ENCODE data around the gene MINDY3.

Gene MINDY3

DNA sequence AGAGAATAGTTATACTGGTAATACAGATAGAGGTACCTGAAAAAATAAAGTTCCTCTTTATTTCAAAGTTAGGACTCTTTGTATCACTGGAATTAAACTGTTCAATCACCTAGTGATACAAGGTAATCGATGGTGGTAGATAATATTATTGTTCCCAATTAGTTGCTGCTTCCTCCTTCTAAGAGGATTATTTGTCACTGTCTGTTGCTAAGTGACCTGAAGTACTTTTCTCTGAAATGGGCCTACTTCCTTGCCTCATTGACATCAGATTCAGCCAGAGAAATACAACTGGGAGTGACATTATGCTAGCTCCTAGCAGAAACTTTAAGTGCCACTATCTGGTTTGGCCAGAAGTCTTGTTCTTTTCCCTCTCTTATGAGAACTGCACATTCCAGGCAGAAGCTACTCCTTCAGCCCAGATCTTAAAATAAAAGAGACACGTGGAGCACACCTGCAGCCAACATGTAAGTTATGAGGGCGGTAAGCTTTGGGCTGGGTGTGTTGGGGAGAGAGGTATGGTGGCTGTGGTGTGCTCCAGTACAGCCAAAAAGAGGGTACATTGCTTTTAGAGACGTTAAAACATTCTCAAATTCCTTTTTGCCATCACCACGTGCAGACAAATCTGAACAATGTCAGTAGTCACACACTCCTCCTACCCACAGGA, 54.8 kb downstream of the MINDY3 start:
- no peak for DNase-seq (ENCODE audit: low read depth)

GRCh38 chr10:15804109-15804508, 56.2 kb downstream of the MINDY3 start:
- DNase-seq (ENCODE audit: low read depth): no peak

- DNase-seq (ENCODE audit: low read depth): peak; percentile 40
Measured at GRCh38 chr10:15802375-15802949, 57.8 kb downstream of the MINDY3 start.

DNA sequence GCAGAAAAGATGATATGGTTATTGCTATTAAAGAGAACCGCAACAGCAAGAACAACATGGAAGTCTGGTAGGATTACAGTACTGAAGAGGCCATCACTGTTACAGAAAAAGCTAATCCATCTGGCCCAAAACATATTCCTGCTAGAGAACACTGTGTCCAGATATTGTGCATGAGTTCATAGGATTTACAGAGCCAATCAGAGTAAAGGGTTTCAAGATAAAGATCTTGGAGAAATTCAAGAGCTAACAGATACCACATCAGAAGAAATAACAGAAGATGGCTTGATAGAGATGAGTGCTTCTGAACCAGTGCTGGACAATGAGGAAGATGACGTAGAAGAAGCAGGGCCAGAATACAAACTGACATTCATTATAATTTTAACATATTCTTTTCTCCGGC, 58.7 kb downstream of the MINDY3 start:
- no peak for DNase-seq (ENCODE audit: low read depth)

DNA sequence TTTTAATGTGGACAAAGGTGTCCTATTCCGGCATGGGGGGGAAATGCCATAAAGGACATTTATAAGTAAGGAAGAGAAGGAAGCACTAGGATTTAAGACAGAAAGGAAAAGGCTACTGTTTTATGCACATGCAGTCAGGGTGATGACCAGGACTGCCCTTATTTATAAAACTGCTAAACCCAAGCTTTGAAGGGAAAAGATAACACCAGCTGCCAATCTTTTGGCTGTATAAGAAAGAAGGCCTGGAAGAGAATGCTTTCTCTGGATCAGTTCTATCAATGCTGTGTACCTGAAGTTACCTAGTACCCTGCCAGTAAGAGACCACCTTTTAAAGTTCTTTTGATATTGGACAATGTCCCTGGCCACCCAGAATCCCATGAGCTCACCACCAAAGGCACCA, 59.2 kb downstream of the MINDY3 start:
- no peak for DNase-seq (ENCODE audit: low read depth)

DNA sequence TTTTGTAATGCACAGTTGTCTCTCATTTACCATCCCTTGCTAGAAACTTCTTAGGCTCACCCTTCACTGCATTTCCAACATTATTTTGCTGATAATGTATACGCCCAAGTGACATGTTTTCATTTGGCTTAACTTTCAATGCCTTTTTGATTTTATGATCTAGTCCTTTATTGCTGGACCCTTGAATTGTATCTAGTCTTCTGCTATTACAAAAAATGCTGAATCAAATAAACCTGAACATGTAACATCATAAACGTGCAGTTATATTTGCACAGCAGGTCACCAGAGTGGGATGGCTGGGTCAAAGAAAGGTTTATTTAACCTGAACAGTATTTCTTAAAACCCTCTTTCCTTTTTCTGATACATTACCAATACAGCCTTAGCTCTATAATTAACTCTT, 63.0 kb downstream of the MINDY3 start:
- no peak for DNase-seq (ENCODE audit: low read depth)

GRCh38 chr10:15796762-15797161, 63.5 kb downstream of the MINDY3 start:
- DNase-seq (ENCODE audit: low read depth): no peak

DNA sequence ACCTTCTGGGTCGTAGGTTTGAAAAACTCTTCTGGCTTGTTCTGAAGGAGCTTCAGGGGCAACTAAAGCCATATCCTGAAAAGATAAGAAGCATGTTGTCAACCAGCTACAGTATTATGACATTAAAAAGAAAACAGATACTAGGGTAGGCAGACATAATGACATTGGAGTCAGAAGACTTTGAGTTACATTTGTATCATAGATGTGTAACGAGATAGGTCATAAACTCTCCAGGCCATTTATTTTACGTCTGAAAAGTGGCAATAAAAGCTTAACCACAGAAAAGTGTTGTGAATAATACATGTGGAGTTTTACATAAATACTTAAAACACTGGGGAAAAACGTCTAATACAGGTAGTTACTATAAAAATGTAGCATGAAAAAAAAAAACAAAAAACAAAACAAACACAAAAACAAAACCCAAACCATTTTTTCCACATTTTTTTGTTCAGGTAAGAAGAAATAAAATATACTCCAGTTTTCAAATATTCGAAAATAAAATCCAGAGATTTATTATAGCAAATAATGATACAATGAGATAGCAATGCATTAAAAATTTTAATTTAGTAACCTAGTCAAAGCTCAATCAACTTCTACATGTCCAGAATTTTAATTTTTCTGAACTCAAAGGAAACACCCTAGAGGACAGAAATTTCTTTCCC, 64.1 kb downstream of the MINDY3 start:
- DNase-seq (ENCODE audit: low read depth): no peak

DNA sequence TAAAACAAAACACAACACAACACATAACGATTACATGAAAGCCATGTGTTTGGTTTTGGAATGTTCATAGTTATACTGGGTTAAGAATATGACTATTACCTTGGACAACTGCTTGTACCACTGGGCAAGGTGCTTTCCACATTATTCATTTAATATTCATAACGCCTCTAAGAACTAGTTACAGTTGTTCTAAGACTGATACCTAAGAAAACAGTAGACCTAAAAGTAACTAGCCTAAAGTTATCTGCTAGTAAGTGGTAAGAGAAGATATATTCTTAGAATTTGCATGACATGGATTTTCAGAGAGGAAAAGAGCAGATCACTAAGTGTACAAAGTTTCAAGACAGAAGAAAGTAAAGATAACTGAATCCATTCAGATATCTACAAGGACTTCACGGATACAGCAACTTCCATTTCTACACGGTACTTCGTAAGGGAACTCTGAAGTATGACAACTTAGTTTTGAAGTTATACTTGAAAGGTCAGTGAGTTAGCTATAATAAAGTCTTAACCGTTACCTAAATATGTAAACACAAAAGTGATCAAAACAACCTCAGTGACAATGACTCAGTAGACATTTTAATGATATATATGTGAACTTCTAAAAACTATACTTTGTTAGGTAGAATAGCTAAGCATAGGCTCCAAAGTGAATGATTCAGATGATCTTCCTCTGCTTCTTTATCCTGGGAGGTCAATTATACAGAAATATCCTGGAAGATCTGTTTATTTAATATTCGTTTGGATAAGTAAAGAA, 65.1 kb downstream of the MINDY3 start:
- no peak for DNase-seq (ENCODE audit: low read depth)

- DNase-seq (ENCODE audit: low read depth): no peak
Measured at GRCh38 chr10:15794569-15794968, 65.7 kb downstream of the MINDY3 start.

GRCh38 chr10:15793664-15794063, 66.6 kb downstream of the MINDY3 start:
- DNase-seq (ENCODE audit: low read depth): no peak

DNA sequence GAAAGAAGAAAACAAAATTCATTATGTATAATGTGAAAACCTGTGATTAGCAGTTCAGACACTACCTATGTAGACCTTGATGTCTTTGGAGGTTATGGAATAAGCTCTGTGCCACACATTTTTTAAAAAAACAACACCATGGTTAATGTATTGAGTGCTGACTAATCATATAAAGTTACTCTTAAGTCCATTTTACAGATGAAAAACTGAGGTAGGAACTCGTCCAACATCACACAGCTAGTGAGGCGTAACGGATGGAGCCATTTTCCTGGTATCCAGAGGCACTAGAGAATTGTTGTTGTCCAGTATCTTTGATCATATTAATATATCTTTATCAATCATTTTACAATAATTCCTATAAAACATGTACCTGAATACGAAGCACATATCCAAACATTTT, 67.5 kb downstream of the MINDY3 start:
- DNase-seq (ENCODE audit: low read depth): no peak

- no peak for DNase-seq (ENCODE audit: low read depth)
Measured at GRCh38 chr10:15791816-15792524, 68.3 kb downstream of the MINDY3 start.

DNA sequence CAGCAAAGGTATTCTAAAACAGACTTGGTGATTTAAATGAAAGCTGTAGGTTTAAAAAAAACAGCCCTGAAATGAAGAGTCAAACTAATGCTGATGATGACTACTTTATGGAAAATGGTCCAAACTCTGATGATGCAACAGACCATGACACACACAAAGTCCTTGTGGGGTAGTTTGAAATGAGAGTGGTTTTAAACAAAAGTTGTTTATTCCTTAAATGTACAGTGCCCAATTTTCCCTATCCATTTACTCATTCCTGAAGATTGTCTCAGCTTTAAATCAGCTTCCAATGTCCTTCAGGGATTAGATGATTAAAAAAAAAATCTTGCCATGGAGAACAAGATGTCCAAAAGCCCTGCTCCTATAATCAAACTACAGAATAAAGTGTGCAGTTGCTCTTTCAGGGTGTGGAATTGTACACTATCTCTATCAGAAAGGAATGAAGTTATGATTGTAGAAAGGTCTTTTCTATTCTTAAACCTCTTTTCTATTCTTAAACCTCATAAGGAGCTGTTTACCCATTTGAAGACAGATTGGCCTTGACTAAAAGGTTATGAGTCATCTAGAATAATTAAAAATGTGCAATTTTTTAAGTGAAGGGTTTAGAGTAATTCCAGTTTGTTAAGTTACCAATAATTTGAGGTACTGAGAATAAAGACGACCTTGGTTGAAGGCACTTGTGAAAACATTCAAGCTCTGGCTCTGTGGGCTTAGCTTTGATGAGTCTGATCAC, 70.3 kb downstream of the MINDY3 start:
- no peak for DNase-seq (ENCODE audit: low read depth)

- DNase-seq (ENCODE audit: low read depth): no peak
Measured at GRCh38 chr10:15787426-15787825, 72.9 kb downstream of the MINDY3 start.

DNA sequence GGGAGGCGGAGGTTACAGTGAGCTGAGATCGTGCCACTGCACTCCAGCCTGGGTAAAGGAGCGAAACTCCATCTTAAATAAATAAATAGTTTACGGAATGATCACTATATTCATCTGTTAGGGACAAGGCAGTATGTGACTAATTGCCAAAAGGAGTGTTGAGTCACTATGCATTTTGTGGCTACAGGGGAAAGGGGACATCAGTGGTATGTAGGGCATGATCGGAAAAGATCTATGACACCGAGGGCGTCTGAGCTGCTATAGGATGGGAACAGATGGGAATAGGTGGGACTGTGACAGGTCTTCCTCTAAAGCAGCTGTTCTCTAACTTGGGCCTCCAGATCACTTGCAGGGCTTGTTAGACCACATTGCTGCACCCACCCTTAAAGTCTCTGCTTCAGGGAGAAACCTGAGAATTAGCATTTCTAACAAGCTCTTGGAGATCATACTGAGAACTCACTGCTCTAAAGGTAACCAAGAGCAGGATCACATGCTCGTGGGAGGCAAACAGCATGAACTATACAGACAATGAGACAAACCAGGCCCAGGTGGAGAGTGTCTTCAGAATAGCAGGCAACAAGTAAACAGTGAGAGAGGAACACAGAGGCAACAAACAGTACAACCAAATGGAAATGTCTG, 75.5 kb downstream of the MINDY3 start:
- DNase-seq (ENCODE audit: low read depth): no peak

DNA sequence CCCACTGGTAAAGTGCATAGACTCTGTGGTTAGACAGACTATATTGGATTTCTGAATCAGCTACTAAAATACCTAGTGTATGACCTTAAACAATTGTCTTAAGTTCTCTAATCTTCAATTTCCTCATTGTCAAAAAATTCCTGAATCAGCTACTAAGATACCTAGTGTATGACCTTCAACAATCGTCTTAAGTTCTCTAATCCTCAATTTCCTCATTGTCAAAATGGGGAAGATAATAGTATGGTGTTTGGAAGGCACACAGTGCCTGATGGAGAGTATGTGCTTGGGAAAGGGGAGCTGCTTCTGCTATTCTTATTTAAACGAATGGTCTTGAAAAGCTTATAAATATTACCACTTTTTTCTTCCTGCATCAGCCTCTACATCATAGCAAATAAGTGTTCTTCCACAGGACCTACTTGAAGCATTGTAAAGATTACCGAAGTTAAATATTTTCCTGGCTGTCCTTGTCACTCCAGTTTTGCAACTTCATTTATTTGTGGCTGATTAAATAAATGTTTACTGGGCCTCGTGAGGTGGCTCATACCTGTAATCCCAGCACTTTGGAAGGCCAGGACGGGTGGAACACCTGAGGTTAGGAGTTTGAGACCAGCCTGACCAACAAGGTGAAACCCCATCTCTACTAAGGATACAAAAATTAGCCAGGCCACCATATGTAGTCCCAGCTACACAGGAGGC, 76.2 kb downstream of the MINDY3 start:
- DNase-seq (ENCODE audit: low read depth): no peak

DNA sequence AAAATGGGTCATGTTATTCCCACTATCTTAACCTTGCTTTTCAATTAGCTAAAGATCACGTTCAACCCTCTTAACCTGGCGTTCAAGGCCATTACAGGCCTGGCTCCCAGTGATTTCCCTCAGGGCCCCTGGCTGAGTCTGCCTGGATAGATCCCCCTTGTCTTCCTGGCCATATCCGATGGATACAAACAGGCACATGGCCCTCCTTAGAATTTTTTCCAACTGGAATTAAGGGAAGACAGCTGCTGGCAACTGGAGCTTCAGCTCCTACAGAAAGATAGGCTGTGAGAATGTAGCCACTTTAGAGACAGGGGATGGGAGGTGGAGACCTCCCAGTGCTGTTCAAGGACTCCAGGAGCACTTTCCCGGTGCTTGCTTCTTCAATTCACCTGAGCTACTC, 77.5 kb downstream of the MINDY3 start:
- no peak for DNase-seq (ENCODE audit: low read depth)

GRCh38 chr10:15781381-15781960, 78.8 kb downstream of the MINDY3 start:
- DNase-seq (ENCODE audit: low read depth): no peak

All from activated T-cell treated with anti-CD3 and anti-CD28 coated beads for 48 hours (primary cell).